OCI-LY1 (cell line): ENCODE measurements around the gene ARMH3.

ENCODE experiments used
- EZH2 ChIP-seq: fragments of 200-600 bp; sonication (generic), shearing (Covaris generic); IDR thresholded peaks from 2 replicates; pipeline ENCODE4 v1.8.0; 2017; ENCODE audit warnings: borderline replicate concordance, mixed run types, mild to moderate bottlenecking, antibody characterized with exemption, low read length, moderate library complexity, mixed read lengths
- TF ChIP-seq, protein P1 (sequence below): fragments of 200-600 bp; sonication (generic), shearing (Covaris generic); IDR thresholded peaks from 2 replicates; pipeline ENCODE4 v1.5.1; 2017; ENCODE audit warnings: mild to moderate bottlenecking, antibody characterized with exemption, low read length, moderate library complexity, mixed read lengths

DNA sequence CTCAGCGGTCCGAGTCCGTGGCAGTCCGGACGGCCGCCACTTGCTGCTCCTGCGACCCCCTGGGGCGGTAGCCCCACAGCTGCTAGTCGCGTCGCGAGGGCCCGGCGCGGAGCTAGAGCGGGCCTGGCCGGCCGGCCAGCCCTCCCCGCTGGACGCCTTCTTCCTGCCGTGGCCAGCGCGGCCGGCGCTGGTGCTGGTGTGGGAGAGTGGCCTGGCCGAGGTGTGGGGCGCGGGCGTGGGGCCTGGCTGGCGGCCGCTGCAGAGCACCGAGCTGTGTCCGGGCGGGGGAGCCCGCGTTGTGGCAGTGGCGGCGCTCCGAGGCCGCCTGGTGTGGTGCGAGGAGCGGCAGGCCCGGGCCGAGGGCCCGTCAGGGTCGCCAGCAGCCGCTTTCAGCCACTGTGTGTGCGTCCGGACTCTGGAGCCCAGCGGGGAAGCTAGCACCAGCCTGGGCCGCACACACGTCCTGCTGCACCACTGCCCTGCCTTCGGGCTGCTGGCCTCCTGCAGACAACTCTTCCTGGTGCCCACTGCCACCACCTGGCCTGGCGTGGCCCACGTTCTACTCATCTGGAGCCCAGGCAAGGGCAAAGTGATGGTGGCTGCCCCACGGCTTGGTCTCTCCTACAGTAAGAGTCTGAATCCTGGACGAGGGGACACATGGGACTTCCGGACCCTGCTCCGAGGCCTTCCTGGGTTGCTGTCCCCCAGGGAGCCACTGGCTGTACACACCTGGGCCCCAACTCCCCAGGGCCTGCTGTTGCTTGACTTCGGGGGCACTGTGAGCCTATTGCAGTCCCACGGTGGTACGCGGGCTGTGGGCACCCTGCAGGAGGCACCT, 9.8 kb upstream of the ARMH3 start:
- TF ChIP-seq, protein P1, sequence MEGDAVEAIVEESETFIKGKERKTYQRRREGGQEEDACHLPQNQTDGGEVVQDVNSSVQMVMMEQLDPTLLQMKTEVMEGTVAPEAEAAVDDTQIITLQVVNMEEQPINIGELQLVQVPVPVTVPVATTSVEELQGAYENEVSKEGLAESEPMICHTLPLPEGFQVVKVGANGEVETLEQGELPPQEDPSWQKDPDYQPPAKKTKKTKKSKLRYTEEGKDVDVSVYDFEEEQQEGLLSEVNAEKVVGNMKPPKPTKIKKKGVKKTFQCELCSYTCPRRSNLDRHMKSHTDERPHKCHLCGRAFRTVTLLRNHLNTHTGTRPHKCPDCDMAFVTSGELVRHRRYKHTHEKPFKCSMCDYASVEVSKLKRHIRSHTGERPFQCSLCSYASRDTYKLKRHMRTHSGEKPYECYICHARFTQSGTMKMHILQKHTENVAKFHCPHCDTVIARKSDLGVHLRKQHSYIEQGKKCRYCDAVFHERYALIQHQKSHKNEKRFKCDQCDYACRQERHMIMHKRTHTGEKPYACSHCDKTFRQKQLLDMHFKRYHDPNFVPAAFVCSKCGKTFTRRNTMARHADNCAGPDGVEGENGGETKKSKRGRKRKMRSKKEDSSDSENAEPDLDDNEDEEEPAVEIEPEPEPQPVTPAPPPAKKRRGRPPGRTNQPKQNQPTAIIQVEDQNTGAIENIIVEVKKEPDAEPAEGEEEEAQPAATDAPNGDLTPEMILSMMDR: no peak
- TF ChIP-seq EZH2: no peak
